GM23248 (cell line): Measurements from ENCODE around the gene ATP7B.

ENCODE experiments used
- EZH2 ChIP-seq: fragments of 200-600 bp; sonication (generic); IDR thresholded peaks from 2 replicates; pipeline ENCODE4 v1.6.1; 2018; ENCODE audit warnings: antibody characterized with exemption, mild to moderate bottlenecking; ENCODE audit not compliant: insufficient read depth, poor library complexity, severe bottlenecking
- EZH2phosphoT487 ChIP-seq: fragments of 200-600 bp; sonication (generic); IDR thresholded peaks from 2 replicates; pipeline ENCODE4 v1.6.1; 2018; ENCODE audit warnings: antibody characterized with exemption, moderate library complexity, mild to moderate bottlenecking, low read depth; ENCODE audit not compliant: insufficient read depth

DNA sequence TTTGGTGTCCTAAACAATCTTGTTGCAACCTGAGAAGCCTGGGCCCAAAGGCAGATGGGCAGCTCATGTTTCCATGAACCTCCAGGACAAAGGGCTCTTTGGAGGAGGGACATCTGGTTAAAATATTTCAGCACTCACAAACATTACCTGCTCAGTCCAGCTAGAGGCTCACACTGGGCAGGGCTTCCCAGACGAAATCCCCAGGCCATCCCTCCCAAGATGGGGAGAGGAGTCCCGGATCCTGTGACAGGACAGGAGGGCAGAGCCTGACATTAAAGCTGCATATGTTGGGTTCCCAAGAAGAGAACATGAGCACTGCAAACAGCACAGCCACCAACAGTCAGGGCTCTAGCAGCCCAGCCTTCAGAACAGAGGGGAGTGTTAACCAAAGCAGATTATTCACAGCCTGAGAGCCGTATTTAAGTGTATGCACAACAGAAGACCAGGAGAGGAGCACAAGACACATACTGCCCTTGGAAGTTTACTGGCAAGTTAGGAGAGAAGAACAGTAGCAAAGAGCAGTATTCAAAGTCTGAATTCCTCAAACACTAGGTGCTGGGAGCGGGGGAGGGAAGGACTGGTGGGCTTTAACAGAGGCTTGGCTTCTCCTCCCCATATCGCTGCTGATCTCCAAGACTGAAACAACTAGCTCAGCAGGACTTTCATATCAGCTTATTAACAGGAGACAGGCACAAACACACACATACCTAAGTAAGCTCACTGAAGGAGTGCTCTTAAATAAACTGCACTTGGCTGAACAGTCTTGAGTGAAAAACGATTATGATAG lies 12.3 kb downstream of the ATP7B start:
- no peak for TF ChIP-seq EZH2phosphoT487
- TF ChIP-seq EZH2 = no peak
